Lower leg skin (tissue), 4 donors: ENCODE measurements around the gene FCRLB. TPM values are rescaled to one million over a fixed set of nuclear protein-coding genes. Genes with fewer than 3 reads are reported as not detected.
"Not testable (repeated sequence)": the region's sequence is repeated elsewhere in the genome, so short reads cannot be mapped to it uniquely, and the experiment has no call there.

ENCODE experiments used
- DNase-seq, 2 donors: peaks; one replicate each; pipeline ENCODE4 v3.0.0-alpha.2; 2019; ENCODE audit warnings: low spot score in 2 of 2
- H3K4me3 ChIP-seq: fragments of 200-600 bp; sonication (generic); 2 replicates; pipeline ENCODE4 v1.5.1; 2017; ENCODE audit warnings: mild to moderate bottlenecking, low read depth; ENCODE audit not compliant: poor library complexity, severe bottlenecking
- POLR2A ChIP-seq, 2 donors: fragments of 450-650 bp; IDR thresholded peaks; one replicate each; pipeline ENCODE4 v1.6.1; 2016 to 2017; ENCODE audit warnings: antibody characterized with exemption in 2 of 2, mild to moderate bottlenecking in 1 of 2, moderate library complexity in 1 of 2
- WGBS, 2 donors: methylation state at CpG; one replicate each; pipeline ENCODE4 v1.1.5; 2018; 5-methylcytosine and 5-hydroxymethylcytosine counted together
- intact Hi-C: fragments of 100-400 bp; cut with DNase I; formaldehyde crosslinking; loops from one replicate; pipeline ENCODE4 v1.15.0; 2023; ENCODE audit warnings: low total_unique reads
- total RNA-seq, 4 donors: library from RNA; depleted of rRNA; stranded (reverse); fragments of >200 nt; gene quantifications; one replicate each; pipeline ENCODE4 v1.1.0, GENCODE V29; 2016
- TF ChIP-seq, protein P1 (sequence below), 3 donors: fragments of 450-650 bp; IDR thresholded peaks; one replicate each; pipeline ENCODE4 v1.5.1; 2016; ENCODE audit warnings: antibody characterized with exemption in 3 of 3, mild to moderate bottlenecking in 3 of 3, moderate library complexity in 2 of 3

FCRLB gene, protein sequence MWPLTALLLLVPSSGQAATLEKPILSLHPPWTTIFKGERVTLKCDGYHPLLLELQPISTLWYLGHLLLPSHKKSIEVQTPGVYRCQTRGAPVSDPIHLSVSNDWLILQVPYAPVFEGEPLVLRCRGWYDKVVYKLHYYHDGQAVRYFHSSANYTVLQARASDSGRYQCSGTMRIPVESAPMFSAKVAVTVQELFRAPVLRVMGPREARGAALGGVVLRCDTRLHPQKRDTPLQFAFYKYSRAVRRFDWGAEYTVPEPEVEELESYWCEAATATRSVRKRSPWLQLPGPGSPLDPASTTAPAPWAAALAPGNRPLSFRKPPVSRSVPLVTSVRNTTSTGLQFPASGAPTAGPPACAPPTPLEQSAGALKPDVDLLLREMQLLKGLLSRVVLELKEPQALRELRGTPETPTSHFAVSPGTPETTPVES
- total RNA-seq: 1 to 10 TPM in 2 of 4 donors, under 1 TPM in 2; 0.38 to 1.6 (median 1.1) TPM

GRCh38 chr1:161720956-161721737 is at the start of gene FCRLB:
FCRLB (plus strand) TSS chr1:161721544; CDS start chr1:161722673, 1,129 bp downstream.
- TF ChIP-seq, protein P1, sequence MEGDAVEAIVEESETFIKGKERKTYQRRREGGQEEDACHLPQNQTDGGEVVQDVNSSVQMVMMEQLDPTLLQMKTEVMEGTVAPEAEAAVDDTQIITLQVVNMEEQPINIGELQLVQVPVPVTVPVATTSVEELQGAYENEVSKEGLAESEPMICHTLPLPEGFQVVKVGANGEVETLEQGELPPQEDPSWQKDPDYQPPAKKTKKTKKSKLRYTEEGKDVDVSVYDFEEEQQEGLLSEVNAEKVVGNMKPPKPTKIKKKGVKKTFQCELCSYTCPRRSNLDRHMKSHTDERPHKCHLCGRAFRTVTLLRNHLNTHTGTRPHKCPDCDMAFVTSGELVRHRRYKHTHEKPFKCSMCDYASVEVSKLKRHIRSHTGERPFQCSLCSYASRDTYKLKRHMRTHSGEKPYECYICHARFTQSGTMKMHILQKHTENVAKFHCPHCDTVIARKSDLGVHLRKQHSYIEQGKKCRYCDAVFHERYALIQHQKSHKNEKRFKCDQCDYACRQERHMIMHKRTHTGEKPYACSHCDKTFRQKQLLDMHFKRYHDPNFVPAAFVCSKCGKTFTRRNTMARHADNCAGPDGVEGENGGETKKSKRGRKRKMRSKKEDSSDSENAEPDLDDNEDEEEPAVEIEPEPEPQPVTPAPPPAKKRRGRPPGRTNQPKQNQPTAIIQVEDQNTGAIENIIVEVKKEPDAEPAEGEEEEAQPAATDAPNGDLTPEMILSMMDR (IDR thresholded peaks at IDR 0.05): no peak
- TF ChIP-seq POLR2A (IDR thresholded peaks at IDR 0.05): no peak
- H3K4me3 ChIP-seq: no peak within 1 kb of the TSS
- intact Hi-C loops: loop anchor here (10.0 kb wide), 1 partner anchor 236 kb away; no protein-coding TSS in a partner anchor
- 41 to 50% methylated on average over 4 of the region's 4 CpGs for WGBS, 2 donors
- no peak for DNase-seq

DNA sequence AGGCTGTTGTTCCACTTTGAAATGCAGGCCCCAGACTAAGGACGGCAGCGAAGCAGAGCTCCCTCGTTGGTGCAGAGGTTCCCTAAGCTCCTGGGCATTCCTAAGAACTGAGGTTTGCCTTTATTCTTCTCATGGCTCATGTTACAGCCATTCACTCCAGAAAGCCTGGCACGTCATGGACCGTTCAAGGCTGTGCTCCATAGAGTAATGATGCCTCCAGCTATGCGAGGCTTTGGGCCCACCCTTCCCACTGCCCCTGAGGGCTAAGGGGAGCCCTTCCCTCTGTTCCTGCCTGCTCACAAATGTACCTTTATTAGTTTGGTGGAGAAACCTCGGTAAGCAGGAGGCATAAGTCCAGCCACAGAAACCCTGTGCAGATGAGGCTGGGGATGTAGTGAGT is 47.9 kb upstream of the FCRLB start:
- WGBS, 2 donors: 79 to 83% methylated on average over 6 to 7 of the region's 7 CpGs

DNA sequence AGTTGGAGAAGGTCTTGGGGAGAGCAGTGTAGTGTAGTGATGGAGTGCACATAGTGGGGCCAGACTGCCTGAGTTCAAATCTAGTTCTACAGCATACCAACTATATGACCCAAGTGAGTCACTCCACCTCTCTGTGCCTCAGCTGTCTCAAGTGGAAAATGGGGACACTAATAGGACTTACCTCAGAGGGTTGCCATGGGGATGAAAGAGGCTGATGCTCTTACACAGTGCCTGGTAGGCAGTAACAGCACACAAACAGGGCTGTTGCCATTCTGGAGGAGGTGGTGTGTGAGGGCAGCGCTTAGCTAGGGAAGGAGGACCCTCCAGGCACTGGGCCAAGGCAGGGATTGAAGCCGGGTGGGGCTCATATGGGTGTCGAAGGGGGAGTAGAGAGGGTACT is 46.9 kb upstream of the FCRLB start:
- DNase-seq, intact Hi-C loops, H3K4me3 ChIP-seq: not testable (repeated sequence)
- WGBS, 2 donors: 70 to 71% methylated on average over 2 to 3 of the region's 3 CpGs

More for the DNA sequence above, 47.9 kb upstream of the FCRLB start:
- intact Hi-C loops, DNase-seq, H3K4me3 ChIP-seq: not testable (repeated sequence)

DNA sequence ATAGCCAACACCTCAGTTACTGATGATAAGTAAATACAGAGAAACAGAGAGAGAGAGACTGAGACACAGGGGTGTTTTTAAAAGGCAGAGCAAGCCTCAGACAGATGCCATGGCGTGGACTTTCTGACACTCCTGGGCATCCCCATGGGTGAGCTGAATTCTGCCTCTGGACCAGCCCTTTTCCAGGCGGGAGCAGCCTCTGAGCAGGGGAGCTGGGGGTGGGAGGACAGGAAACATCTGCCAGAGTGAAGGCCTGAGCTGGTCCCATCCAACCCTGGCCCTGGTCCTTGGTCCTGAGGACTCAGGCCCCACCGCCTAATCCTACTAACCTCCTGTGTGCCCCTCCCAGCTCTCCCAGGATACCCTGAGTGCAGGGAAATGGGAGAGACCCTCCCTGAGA is 46.4 kb upstream of the FCRLB start:
- intact Hi-C loops, DNase-seq, H3K4me3 ChIP-seq: not testable (repeated sequence)
- 80 to 94% methylated on average over 2 to 3 of the region's 3 CpGs for WGBS, 2 donors

DNA sequence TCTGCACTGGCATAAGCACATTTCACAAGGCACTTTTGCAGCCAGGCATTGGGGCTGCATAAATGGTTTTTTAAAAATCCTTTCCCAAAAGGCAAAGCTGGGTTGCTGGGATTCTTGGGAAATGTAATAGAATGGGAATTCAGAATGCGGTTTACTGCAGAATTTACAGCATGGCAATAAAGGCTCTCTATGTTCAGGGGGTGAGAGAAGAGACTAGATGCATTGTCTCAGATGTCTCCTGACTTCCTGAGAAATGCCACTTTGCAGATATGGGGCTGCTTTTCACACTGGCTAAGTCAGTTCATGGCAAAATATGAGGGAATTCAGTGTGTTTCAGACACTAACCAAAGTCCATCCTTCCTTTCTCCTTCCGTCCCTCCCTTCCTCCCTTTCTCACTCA is 44.9 kb upstream of the FCRLB start:
- TF ChIP-seq, protein P1 (IDR thresholded peaks at IDR 0.05): no peak
- TF ChIP-seq POLR2A (IDR thresholded peaks at IDR 0.05): no peak
- DNase-seq: no peak
- intact Hi-C loops: no loop called here
- no peak overlapping the region for H3K4me3 ChIP-seq
- WGBS, 2 donors: 85 to 90% methylated on average over 2 of the region's 2 CpGs

DNA sequence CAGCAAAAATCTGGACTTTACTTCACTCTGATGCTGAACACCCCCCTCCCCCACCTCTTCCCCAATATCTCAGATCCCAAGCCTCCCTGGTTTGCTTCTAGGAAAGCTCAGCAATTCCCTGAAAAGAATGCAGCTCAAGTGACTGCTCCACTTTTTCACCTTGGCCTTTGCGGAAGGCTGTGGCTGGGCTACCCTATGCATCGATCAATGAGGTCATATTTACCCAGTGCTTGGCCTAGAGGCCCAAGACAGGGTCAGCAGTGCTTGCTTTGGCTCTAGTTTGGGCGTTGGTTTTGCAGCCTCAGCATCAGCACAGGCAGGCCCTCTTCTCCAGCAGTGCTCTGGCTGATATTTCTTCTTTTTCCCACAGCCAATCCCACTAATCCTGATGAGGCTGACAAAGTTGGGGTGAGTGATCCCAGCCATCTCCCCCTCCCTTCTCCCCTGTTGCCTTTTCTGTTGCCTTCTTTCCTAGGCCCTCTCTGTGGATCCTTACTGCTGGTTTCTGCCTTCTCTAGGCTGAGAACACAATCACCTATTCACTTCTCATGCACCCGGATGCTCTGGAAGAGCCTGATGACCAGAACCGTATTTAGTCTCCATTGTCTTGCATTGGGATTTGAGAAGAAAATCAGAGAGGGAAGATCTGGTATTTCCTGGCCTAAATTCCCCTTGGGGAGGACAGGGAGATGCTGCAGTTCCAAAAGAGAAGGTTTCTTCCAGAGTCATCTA is 44.2 kb upstream of the FCRLB start:
- intact Hi-C loops: no loop called here
- no peak for DNase-seq
- H3K4me3 ChIP-seq: no peak overlapping the region
- WGBS, 2 donors: 73 to 80% methylated on average over 5 of the region's 5 CpGs
- TF ChIP-seq, protein P1 (IDR thresholded peaks at IDR 0.05): no peak
- no peak for TF ChIP-seq POLR2A (IDR thresholded peaks at IDR 0.05)

DNA sequence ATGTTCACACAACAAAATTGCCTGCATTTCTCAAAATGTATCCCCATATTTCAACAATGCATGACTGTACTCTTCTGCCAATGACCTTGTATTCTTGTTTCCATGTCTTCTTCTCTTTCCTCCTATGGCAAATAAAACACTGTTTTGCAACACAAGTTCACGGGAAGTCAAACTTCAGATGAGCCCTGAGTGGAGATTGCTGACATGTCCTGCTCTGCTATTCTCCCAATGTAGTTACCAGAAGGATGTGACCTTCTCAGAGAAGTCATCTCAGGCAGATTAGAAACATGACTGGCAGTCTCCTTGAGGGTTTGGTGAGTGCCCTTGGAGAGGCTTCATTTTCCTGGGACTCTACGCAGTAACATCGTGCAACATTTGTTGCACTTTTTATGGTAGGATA is 42.8 kb upstream of the FCRLB start:
- intact Hi-C loops: no loop called here
- H3K4me3 ChIP-seq: no peak overlapping the region
- 89% methylated on average over 3 of the region's 3 CpGs for WGBS, 2 donors
- no peak for TF ChIP-seq POLR2A (IDR thresholded peaks at IDR 0.05)
- DNase-seq: no peak
